HG02759 (cell line): ENCODE results near the gene FHL2.
A peak's percentile ranks its signal among the peaks of the same experiment; 100 is the strongest.

Experiments used
- ATAC-seq: cut with Tn5 transposase; IDR thresholded peaks from one replicate; pipeline ENCODE4 v1.9.1; 2021; ENCODE audit warnings: mild to moderate bottlenecking, moderate library complexity; ENCODE audit not compliant: unreplicated experiment

The FHL2 gene, protein sequence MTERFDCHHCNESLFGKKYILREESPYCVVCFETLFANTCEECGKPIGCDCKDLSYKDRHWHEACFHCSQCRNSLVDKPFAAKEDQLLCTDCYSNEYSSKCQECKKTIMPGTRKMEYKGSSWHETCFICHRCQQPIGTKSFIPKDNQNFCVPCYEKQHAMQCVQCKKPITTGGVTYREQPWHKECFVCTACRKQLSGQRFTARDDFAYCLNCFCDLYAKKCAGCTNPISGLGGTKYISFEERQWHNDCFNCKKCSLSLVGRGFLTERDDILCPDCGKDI

DNA sequence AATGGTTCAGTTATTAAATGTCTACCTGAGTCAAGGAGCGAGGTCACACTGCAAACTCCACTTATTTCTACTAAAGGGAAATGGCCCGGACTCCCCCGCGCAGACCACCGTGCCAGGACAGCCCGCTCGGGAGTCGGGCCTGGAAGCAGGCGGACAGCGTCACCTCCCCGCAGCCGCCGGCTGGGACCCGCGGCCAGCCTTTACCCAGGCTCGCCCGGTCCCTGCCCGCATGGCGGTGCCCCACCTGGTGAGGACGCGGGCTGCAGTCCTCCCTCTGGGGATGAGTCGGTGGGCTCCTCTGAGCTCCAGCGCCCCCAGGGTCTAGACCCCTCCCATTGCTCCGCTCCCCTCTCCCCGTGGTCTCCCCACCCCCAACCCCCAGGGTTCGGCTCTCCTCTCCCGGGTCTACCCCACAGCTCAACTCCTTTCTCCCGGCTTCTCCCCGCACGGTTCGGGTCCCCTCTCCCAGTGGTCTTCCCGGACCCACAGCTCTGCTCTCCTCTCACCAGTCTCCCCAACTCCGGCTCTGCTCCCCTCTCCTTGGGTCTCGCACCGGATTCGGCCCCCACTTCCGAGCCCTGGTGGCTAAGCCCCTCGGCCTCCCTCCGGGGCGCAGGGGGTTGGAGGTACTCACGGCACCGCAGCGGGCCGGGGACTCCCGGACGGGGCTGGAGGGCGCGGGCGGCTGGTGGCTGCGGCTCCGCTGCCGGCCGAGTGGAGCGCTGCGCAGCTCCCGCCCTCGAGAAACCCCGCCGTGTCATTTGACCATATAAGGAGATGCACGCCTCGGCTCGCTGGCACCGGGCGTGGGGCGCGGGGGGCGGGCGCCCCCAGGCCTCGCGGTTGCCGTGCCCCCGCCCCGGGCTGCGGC, at the start of gene FHL2:
Gene FHL2, minus strand, starts transcription at position 716 of the 871 bp plus-strand sequence. CDS start 12,535 bp downstream, outside the sequence.
- ATAC-seq, result peak; percentile 100

GRCh38 chr2:105447476-105447875, 48.6 kb upstream of the FHL2 start:
- ATAC-seq, result no peak

DNA sequence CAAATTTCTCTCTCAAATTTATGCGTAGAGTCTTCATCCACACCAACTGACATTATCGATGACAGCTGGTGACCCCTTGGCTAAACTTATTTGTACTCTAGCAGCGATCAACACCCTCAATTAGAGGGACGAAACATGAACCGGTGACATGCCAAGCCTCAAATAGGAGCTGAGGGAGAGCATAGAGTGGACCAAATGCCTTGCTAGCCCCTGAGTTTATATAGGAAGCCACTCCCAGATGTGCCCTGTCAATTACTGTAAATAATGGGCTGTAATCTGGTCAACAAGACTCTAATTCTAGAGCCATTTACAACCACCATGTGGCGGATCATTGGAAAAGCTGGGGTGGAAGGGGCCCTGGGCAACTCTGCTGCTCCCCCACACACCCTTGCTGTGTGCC, 47.6 kb upstream of the FHL2 start:
- no peak for ATAC-seq

DNA sequence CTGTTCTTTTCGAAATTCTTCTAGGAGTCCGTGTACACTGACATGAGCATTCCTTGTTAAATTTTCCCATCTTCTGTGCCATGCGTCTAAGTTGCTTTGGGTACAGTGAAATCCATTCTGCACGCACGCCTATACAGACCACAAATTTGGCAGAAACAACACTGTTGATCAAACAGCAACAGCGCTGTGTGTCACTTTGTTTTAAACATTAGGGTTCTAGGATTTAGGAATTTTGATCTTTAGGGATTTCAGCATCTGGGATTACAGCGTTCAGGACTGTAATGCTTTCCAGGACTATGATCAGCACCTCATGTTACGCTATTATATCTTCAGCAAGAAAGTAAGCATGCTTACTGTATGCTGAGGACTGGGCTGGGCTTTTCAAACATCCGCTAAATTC, 47.1 kb upstream of the FHL2 start:
- ATAC-seq, result no peak

DNA sequence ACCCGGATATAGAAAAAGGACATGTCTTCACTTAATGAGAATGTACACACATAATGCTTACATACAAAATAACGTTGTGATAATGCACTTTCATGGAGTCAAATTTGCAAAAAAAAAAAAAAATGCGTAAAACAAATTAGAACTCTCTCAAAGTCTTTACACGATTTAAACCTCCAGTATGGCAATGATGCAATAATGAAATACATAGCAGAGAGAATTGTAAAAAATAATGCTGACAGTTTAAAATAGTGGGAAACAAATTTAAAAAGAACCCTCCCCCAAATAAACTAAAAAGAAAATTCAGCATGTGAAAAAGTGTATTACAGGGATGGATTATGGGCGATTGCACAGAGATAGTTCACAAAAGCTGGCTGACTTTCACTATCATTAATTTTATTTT, 46.6 kb upstream of the FHL2 start:
- no peak for ATAC-seq

GRCh38 chr2:105443617-105444598, 45.1 kb upstream of the FHL2 start:
- no peak for ATAC-seq

GRCh38 chr2:105442721-105443120, 43.9 kb upstream of the FHL2 start:
- ATAC-seq, result no peak

- ATAC-seq, result no peak
Observed at GRCh38 chr2:105442056-105442455, 43.2 kb upstream of the FHL2 start.

DNA sequence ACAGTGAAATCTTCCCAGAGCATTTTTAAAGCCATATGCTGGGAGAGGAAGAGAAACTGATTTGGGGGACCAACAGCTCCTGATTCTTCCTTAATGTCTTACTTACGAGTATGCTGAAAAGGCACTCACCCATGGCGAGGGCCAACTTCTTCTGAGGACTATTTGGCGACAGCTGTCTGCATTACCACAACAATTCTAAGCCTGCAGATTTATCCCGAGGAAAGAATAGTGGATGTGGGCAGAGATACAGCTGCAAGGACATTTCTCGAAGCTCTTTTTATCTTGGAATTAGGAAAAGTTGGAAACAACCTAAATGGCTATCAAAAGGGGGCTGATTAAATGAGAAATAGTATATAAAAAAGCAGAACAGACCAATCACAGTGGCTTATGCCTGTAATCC, 40.3 kb upstream of the FHL2 start:
- no peak for ATAC-seq

DNA sequence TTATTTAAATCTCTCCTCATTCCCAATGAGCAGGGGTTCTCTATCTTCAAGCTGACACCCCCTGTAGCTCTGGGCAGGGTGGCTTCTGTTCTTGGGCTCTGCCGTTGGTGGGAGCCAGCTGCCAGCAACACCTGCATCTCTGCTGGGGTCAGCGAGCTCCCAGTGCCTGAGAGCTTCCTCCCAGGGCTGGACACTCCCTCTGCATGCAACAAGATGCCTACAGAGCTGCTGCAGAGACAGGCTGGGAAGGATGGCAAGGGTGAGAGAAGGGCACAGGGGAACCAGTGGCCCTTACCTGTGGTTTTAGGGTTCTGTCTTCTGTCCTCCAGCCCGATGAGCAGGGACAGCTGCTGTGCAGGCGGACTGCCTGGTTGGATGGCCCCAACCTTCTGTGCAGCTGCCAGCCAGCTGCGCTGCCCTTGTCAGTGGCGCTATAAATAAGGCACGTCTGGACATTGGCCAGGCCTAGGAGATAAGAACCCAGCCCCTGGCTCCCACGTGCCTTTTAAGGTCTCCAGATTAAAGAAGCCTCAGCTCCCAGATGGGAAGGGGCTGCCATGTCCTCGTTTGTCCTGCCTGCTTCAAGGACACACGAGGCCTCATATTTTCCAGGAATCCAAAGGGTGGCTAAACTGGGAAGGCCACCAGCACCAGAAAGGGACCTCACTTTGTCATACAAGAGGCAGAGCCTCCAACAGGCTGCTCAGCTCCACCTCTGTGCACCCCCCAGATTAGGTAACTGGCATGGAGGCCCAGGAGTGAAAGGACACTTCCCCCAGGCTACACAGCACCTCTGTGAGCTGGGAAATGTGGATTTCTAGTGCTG, 39.5 kb upstream of the FHL2 start:
- no peak for ATAC-seq

DNA sequence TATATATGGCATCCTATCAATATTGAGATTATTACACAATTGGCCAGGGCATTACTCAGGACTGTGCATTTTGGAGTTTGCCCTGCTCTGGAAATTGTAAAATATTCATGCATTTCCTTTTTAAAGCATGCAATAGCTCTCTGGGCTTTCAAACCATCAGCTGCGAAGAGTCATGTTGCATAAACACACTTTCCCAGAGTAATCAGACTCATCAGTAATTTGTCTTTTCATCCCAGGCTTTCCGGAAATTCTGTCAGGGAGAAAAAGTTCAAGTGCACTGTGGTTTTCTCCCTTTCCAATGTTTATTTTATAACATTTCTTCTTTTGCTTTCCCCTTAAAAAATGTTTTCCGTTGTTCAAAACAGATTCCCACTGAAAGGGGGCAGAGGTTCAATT, 38.9 kb upstream of the FHL2 start:
- ATAC-seq, result no peak

- ATAC-seq, result no peak
Observed at GRCh38 chr2:105432749-105433148, 33.9 kb upstream of the FHL2 start.

DNA sequence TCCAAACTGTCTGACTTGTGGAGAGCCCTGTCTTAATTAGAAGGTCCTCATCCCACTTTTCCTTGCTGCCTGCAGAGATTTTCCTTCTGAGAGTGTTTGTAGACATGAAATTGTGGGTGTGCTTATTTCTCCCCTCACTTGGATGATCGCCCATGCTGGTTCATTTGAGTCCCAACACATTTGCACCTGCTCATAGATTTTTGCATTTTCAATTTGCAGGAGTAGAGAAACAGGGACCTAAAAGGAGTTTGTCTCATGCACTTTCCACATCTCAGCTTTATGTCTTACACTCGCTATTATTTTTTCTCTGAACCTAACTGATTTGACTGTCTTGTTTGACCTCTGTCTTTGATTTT, 33.2 kb upstream of the FHL2 start:
- no peak for ATAC-seq

DNA sequence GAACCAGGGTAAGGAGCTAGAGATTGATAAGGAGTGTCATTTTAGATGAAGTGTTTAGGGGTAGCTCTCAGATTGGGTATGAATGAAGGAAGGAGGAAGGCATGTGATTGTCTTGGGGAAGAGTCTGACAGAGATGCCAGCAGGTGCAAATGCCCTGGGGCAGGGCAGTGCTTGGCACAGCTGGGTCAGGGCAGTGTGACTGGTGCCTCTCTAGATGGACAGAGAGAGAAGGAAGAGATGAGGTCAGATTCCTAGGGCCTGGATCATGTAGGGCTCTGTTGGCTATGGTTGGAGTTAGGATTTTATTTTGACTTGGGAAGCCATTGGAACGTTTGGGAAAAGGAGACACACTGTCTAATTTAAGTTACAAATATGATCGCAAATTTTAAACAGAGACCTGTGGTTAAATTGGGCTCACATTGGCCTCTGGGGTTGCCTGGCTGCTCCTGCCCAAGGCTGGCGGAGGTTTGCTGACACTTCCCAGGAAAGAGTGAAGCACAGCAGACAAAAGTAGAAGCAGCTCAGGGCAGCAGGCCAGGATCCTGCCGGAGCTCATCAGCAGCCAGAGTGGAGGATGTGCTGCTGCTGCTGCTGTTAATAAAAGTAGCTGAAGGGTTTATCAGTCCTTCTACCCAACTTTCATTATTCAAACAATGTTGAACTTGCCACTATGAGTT, 32.7 kb upstream of the FHL2 start:
- no peak for ATAC-seq

DNA sequence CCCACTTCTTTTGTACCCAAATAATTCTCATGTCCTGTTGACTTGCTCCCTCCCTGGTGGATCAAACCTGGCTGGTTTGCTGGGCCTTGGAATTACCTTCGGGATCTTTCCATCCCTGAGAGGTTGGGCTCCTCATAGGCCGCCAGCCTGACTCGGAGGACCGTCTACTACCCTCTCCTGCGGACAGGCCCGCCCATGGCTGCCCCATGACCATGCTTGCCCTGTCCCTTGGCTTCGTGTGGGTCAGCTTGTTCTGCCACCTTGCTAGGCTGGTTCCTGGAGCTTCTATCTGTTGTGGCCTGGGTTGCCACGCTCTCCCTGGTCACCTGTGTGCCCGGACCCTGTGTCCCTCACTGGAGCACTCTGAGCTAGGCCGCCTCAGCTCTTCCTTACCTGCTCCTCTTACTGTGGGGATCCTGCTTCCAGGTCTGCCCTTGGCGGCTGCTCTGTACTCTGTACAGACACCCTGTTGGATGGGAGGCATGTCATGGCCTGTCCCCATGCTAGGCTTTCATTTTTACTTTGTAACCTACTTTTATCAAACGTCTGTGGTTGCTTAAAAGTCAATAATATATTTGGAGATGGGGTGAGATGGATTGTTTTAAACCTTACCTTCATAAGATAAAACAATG, 29.7 kb upstream of the FHL2 start:
- ATAC-seq, result no peak

GRCh38 chr2:105427485-105427884, 28.6 kb upstream of the FHL2 start:
- no peak for ATAC-seq

GRCh38 chr2:105426626-105427292, 27.9 kb upstream of the FHL2 start:
- ATAC-seq, result no peak

DNA sequence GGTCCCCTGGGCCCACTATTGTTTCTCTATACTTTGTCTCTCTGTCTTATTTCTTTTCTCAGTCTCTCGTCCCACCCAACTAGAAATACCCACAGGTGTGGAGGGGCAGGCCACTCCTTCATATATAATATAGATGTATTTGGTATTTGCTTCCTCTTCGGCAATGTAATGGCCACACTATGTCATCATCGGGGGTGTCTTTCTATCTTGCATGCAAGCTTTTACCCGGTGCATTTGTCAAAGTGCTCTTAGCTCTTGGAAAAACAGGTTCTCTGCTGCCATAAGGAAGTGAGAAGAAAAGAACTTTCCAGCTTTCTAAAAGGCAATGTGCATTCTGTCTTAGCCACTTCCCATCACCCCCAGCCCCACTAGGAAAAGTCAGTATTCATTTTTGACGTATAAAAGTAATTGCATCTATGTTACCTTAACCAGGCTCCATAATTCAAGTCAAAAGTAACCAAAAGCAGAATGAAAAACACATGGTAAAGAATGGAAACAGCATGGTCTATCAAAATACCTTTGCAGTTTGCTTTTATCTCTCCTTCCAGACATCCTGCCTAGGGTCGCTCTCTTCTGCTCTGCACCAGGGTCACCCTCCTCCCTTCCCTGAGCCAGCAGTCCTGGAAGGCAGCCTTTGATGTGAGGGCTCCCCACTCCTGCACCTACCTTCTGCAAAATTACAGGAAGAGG, 27.2 kb upstream of the FHL2 start:
- no peak for ATAC-seq
